MM.1S (cell line): Measurements from ENCODE around the gene MYH11.

Experiments
- DNase-seq: peaks from one replicate; pipeline ENCODE4 v3.0.0-alpha.2; 2015
- H2AFZ ChIP-seq: fragments of 300-600 bp; sonication (generic); 2 replicates; pipeline ENCODE4 v1.6.0; 2016; ENCODE audit warnings: antibody characterized with exemption, low read length
- H3F3A ChIP-seq: fragments of 300-600 bp; sonication (generic); 2 replicates; pipeline ENCODE4 v1.6.1; 2016; ENCODE audit warnings: mild to moderate bottlenecking, antibody characterized with exemption, low read length, moderate library complexity, mixed read lengths; ENCODE audit not compliant: insufficient read depth
- H3K27ac ChIP-seq: fragments of 300-600 bp; sonication (generic); 2 replicates; pipeline ENCODE4 v1.5.1; 2016; ENCODE audit warnings: mild to moderate bottlenecking, low read length
- H3K27me3 ChIP-seq: fragments of 300-600 bp; sonication (generic); replicated peaks from 2 replicates; pipeline ENCODE4 v1.6.0; 2016; ENCODE audit warnings: low read length; ENCODE audit not compliant: insufficient read depth
- H3K36me3 ChIP-seq: fragments of 300-600 bp; sonication (generic); replicated peaks from 2 replicates; pipeline ENCODE4 v1.6.1; 2016; ENCODE audit warnings: mild to moderate bottlenecking, low read length, mixed read lengths; ENCODE audit not compliant: insufficient read depth
- H3K4me1 ChIP-seq: fragments of 300-600 bp; sonication (generic); 2 replicates; pipeline ENCODE4 v1.6.1; 2016; ENCODE audit warnings: low read length, mixed read lengths
- H3K4me2 ChIP-seq: fragments of 300-600 bp; sonication (generic); 2 replicates; pipeline ENCODE4 v1.6.0; 2016; ENCODE audit warnings: low read depth, low read length
- H3K4me3 ChIP-seq: fragments of 300-600 bp; sonication (generic); 2 replicates; pipeline ENCODE4 v1.5.1; 2016; ENCODE audit warnings: low read length, mixed read lengths
- H3K79me2 ChIP-seq: fragments of 300-600 bp; sonication (generic); 2 replicates; pipeline ENCODE4 v1.6.1; 2016; ENCODE audit warnings: mixed run types, low read length, mixed read lengths
- H3K9ac ChIP-seq: fragments of 300-600 bp; sonication (generic); 2 replicates; pipeline ENCODE4 v1.6.1; 2016; ENCODE audit warnings: low read length, mixed read lengths
- H3K9me2 ChIP-seq: fragments of 300-600 bp; sonication (generic); replicated peaks from 2 replicates; pipeline ENCODE4 v1.6.1; 2016; ENCODE audit warnings: mild to moderate bottlenecking, low read length, mixed read lengths; ENCODE audit not compliant: insufficient read depth
- H3K9me3 ChIP-seq: fragments of 300-600 bp; sonication (generic); replicated peaks from 2 replicates; pipeline ENCODE4 v1.6.1; 2016; ENCODE audit warnings: mild to moderate bottlenecking, low read length, mixed read lengths; ENCODE audit not compliant: insufficient read depth
- H4K20me1 ChIP-seq: fragments of 300-600 bp; sonication (generic); 2 replicates; pipeline ENCODE4 v1.6.1; 2016; ENCODE audit warnings: mild to moderate bottlenecking, low read length, moderate library complexity, mixed read lengths; ENCODE audit not compliant: insufficient read depth
- EZH2 ChIP-seq: fragments of 300-600 bp; sonication (generic); optimal IDR thresholded peaks from 2 replicates; pipeline ENCODE3; 2017; ENCODE audit warnings: low read depth, mild to moderate bottlenecking, antibody characterized with exemption, low read length, mixed read lengths
- EZH2phosphoT487 ChIP-seq: fragments of 300-600 bp; sonication (generic); IDR thresholded peaks from 2 replicates; pipeline ENCODE4 v1.6.1; 2018; ENCODE audit warnings: antibody characterized with exemption, low read length
- TF ChIP-seq, protein P1 (sequence below): fragments of 300-600 bp; sonication (generic); IDR thresholded peaks from 2 replicates; pipeline ENCODE4 v1.5.1; 2016; ENCODE audit warnings: antibody characterized with exemption, low read length, mixed read lengths

The MYH11 gene

DNA sequence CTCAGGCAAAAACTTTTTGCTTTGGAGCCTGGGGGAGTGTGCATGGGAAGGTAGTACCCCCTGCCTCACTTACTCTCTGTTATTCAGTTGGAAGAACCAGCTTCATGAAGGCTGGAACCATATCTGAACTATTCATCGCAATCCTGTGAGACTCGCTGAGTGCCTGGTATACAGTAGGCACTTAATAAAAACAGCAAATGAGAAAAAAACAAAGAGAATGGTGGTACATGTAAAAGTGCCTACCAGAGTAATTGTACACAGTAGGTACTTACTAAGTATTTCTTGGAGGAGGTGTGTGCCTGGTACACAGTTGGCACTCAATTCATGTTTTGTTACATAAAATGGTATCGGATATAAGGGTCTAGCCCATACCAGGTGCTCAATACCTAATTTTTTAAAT lies 75.2 kb downstream of the MYH11 start:
- Histone ChIP-seq H3K27ac (no peak overlapping the region), H3K79me2 (no peaks in the 10 kb centered on the region), H3K27me3 (no peaks in the 10 kb centered on the region), H3K36me3 (no peaks in the 10 kb centered on the region), H2AFZ (no peak overlapping the region), H3K9me2 (no peaks in the 10 kb centered on the region), H3K9ac (no peak overlapping the region), H3K4me2 (no peak overlapping the region), H4K20me1 (no peaks in the 10 kb centered on the region), H3K4me1 (no peaks in the 10 kb centered on the region), H3F3A (no peaks in the 10 kb centered on the region), H3K9me3 (no peaks in the 10 kb centered on the region), H3K4me3 (no peak overlapping the region)
- TF ChIP-seq, protein P1, sequence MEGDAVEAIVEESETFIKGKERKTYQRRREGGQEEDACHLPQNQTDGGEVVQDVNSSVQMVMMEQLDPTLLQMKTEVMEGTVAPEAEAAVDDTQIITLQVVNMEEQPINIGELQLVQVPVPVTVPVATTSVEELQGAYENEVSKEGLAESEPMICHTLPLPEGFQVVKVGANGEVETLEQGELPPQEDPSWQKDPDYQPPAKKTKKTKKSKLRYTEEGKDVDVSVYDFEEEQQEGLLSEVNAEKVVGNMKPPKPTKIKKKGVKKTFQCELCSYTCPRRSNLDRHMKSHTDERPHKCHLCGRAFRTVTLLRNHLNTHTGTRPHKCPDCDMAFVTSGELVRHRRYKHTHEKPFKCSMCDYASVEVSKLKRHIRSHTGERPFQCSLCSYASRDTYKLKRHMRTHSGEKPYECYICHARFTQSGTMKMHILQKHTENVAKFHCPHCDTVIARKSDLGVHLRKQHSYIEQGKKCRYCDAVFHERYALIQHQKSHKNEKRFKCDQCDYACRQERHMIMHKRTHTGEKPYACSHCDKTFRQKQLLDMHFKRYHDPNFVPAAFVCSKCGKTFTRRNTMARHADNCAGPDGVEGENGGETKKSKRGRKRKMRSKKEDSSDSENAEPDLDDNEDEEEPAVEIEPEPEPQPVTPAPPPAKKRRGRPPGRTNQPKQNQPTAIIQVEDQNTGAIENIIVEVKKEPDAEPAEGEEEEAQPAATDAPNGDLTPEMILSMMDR = no peak
- TF ChIP-seq EZH2phosphoT487 (no peak), EZH2 (no peak)
- no peak for DNase-seq

DNA sequence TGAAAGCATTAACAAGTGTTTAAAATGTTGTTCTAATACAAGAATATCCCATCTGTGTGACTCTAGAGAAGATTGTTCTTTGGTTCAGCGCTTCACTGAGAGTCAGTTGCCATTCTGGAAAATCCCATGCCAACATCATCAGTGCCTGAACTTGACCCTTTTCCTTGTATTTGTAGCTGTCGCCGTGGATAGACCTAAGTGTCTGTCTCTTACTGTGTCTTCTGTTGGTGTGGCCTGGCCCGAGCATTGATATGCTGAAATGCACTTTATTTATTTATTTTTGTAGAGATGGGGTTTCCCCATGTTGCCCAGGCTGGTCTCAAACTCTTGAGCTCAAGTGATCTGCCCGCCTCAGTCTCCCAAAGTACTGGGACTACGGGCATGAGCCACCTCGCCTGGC lies 76.0 kb downstream of the MYH11 start:
- Histone ChIP-seq H2AFZ (no peak overlapping the region), H4K20me1 (no peaks in the 10 kb centered on the region), H3K79me2 (no peaks in the 10 kb centered on the region), H3K9ac (no peak overlapping the region), H3K4me1 (no peaks in the 10 kb centered on the region), H3F3A (no peaks in the 10 kb centered on the region), H3K4me3 (no peak overlapping the region), H3K4me2 (no peak overlapping the region), H3K27me3 (no peaks in the 10 kb centered on the region), H3K9me2 (no peaks in the 10 kb centered on the region), H3K36me3 (no peaks in the 10 kb centered on the region), H3K27ac (no peak overlapping the region), H3K9me3 (no peaks in the 10 kb centered on the region)
- TF ChIP-seq EZH2 (no peak), EZH2phosphoT487 (no peak)
- TF ChIP-seq, protein P1 = no peak
- no peak for DNase-seq

DNA sequence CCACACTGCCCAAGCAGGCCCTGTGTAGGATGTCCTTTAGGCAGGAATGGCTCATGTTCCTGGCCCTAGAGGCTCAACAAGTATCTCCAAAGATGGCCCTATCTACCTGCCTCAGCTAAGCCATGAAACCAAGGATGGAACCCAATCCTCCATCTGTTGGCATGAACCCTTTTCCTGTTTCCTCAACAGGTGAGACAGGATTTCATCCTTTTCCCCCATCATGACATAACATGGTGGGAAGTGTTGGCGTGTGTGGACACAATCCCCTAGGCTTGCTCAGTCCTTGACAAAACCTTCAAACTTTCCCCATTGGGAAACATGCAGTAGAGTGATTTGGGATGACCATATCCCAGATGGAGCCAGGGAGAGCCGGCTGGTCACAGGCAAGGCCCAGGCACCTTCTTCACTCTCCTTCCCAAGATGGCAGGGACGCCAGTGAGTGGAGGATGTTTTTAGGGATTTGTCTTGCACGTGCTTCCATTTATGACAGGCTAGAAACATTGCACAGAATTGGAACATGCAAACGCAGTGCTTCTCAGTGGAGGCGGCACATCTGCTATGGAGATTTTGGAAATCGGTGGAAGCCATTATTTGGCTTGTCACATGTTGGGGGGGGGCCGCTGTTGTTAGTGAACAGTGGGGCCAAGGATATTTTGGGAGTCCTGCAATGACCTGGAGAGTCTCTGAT lies 77.0 kb downstream of the MYH11 start:
- no peaks in the 10 kb centered on the region for H3K4me1 ChIP-seq
- no peak for DNase-seq
- no peaks in the 10 kb centered on the region for H3K27me3 ChIP-seq
- no peaks in the 10 kb centered on the region for H3K9me3 ChIP-seq
- no peak overlapping the region for H3K27ac ChIP-seq
- no peaks in the 10 kb centered on the region for H3K79me2 ChIP-seq
- no peak for TF ChIP-seq EZH2phosphoT487
- TF ChIP-seq, protein P1 = no peak
- no peak for TF ChIP-seq EZH2
- H3K4me3 ChIP-seq = no peak overlapping the region
- no peaks in the 10 kb centered on the region for H3F3A ChIP-seq
- no peak overlapping the region for H2AFZ ChIP-seq
- no peaks in the 10 kb centered on the region for H3K36me3 ChIP-seq
- no peak overlapping the region for H3K9ac ChIP-seq
- no peaks in the 10 kb centered on the region for H3K9me2 ChIP-seq
- H4K20me1 ChIP-seq = no peaks in the 10 kb centered on the region
- no peak overlapping the region for H3K4me2 ChIP-seq
